ENCODE results near the gene ATP1B3.
"Not testable (repeated sequence)": the region's sequence is repeated elsewhere in the genome, so short reads cannot be mapped to it uniquely, and the experiment has no call there.

ATP1B3 gene

DNA sequence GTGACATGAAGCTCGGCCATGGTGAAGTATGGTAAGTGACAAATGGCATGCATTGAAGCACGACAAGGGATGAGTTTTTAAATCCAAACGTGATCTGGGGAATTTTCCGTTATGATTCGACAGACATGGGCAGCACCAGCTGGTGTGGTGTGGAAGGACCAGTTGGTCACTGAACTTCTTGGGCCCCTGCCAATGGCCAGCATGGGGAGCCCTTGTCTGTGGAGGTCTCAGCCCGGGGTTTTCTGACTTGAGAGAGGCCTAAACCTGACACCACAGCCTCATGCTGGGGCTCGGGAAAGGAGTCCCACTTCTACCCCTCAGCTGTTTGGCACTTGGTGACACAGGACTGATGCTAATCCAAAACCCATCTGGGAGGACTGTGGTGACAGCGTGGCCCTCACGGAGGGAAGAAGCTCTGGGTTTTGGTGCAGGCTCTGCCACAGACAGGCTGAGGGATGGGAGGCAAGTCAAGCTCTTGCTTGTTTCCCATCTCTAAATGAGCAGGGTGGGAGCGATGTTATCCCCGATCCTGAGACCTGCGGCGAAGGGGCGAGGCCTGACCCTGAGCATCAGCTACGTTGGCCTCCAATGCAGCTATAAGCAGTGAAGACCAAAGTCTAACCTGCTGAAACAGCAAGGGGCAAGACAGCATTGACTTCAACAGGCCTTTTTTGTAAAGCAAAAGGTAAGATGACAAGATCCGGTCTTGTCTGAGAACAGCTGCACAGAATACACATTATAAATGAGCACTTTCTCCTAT lies 69.5 kb downstream of the ATP1B3 start:
- no peak for DNase-seq (ENCODE audit: low read depth in 2 of 2)

DNA sequence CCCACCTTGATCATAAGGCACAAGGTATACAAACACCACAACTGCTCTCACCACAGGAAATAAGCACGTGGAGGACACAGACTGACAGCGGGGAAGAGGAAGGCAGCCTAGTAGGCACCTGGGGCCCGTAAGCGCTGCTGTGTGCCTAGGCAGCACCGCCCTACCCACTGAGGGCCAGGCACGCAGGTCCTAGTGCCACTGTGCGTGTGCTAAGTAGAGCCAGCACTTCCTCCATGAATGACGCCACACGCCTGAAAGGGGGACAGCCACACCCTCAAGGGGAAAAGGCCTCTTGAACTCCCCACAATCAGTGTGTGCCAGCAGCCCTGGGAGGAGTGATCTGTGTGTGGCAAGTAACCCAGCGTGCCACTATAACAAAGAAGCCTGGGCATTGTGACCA lies 73.0 kb downstream of the ATP1B3 start:
- no peak for DNase-seq (ENCODE audit: low read depth in 2 of 2)

DNA sequence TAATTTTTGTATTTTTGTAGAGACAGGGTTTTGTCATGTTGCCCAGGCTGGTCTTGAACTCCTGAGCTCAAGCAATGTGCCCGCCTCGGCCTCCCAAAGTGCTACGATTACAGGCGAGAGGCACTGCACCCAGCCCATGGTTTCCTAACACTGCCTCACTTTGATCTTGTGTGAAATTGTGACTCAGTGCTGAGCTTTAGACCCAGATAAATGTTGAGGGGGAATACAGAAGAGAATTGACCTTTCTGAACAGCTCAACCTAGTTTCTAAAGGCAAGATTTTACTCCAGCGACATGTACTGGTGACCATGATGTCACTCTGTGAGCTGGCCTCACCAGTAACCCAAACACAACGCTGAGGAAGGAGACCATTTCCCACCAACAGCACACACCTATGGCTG lies 73.5 kb downstream of the ATP1B3 start:
- no peak for DNase-seq (ENCODE audit: low read depth in 2 of 2)

DNA sequence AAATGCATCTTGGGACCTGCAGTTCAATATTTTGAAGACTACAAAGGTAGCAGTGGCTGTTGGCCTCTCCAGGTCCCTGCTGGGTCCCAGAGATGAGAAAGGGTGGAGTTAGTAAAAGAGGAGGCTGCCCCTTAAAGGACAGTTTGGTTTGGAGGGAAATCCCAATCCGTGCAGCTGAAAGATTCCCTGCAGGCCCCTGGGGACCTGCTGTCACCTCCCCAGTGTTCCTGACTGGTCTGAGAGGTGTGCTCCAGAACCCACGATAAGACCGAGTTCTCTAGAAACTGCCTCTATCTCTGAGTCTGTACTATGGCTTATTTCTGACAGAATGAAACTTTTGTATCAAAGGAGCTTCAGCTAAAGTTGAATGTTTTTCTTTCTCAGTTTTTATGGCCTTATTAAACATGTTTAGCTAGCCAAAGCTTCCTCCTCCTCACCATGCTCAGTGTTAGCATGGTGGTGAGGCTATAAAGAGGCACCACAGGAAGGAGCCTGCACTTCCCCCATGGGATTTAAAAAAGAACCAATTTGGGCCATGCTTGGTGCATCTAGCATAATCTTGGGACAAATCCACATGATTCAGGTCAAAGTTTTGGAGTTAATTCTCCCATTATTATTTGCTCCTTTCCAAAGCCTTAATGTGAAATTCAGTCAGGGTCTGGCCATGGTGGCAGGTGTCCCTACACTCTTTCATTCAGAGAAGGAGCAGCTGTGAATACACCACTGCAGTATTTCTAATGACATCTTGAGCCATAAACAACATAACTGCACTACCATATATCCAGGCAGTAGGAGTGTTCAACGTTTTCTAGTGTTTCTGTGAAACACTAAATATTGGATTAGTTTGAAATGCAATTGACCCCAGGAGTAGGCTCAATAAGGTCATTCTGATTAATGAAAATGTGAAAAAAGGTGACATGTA lies 74.4 kb downstream of the ATP1B3 start:
- no peak for DNase-seq (ENCODE audit: low read depth in 2 of 2)

DNA sequence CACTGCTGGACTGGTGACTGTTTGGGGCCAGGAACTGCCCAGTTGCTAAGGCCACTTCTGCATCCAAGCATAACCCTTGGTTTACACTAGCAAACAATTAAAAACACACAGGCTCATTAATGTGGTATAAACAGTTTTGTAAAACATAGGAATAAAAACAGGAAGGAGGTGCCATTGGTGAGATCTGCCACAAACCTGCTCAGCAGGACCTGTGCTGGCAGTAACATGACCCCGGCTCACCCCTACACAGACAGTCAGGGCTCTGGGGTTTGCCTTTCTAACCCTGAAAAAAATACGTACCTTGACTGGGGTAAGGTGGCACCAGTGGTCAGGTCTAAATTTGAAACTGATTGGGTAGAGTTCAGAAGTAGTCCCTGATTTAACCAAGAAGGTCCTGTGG lies 76.2 kb downstream of the ATP1B3 start:
- DNase-seq (ENCODE audit: low read depth in 2 of 2): no peak

DNA sequence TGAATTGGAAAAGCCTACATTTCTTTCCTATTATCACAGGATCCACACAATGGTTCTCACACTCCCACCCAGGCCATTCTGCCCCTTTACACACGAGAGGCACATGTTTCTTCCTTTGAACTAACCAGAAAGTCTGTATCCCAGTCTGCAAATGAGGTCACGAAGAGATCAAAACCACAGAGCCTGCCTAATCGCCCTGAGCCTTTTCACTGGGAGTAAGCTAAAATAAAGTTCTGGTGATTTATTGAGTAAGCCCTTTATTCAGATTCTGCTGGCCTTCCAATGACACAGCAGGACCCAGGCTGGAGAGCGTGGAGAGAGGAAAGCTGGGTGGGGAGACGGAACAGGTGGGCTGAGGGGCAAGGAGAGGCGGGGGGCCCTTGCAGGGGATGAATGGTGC lies 78.7 kb downstream of the ATP1B3 start:
- no peak for DNase-seq (ENCODE audit: low read depth in 2 of 2)

DNA sequence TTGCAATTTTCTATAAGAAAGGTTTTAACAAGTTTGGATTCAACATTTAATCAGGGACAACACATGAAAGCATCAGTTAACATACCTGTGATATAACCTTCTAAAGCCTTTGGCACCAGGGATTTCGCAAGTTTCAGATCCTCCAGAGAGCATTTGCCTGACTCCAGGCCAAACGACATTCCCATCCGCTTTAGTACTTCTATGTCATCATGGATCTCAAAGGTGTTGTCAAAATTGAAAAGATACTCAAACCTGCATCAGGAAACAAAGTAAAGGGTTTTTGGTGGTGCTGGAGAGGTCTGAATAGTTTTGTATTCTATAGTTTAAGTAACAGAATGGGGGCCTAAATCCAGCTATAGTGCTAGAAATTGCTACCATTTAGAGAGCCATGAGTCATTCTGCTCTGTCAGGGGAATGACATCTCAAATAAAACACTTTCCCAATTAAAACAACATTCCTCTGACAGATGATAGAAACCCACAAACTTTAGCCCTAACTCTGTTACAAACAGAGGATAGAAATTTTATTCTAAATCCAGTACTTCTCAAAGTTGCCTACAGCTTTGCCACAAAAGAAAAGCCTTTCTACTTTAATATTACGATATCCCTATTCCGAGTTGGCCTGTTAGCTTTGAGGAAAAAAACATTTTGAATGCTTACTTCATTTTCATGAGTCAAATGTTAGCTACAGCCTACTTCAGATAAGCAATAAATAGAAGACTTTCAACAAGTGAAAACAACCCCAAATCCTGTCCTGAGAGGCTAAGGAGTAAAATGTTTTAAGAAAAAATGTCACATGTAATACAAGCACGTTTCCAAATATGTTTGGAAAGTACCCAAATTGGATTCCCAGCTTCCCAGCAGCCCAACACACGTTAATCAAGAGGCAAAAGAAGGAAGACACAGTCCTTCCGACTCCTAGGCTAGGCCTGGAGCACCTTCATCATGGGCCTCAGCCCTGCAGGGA lies 83.4 kb downstream of the ATP1B3 start:
- DNase-seq (ENCODE audit: low read depth in 2 of 2): no peak

DNA sequence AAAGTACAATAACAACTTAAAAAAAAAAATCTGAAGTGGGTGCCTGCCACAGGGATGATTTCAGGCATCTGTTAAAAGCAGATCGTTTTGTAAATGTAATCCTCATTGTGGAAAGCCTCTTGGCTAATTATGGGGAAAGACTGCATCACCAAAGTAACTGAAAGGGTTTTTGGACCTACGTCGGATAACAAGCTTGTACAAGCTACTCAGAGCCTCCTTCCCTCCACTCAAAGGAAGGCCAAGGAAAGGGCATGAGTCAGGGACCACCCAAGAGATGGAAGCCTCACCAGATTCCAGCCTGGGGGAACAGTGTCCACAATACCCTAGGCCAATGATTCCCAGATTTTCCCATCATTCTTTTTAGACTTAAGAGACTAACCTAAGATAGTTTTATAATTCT lies 84.3 kb downstream of the ATP1B3 start:
- DNase-seq (ENCODE audit: low read depth in 2 of 2): no peak

DNA sequence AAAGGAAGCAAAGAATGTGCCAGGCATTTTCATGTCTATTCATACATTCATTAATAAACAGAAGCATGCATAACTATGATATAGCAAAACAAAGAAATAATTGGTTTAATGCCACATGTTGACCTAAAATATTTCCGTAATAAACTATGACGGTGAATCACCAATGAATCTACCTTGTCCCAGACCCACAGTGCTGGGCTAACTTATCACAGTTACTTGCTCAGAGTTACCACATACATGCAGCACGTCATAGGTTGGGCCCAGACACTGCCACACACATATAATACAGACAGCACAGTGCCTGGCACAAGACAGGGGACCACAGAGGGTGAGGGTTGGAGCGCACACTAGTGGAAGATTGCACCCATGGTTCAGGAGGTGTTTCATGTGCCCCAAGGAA lies 86.9 kb downstream of the ATP1B3 start:
- DNase-seq (ENCODE audit: low read depth in 2 of 2): no peak

DNA sequence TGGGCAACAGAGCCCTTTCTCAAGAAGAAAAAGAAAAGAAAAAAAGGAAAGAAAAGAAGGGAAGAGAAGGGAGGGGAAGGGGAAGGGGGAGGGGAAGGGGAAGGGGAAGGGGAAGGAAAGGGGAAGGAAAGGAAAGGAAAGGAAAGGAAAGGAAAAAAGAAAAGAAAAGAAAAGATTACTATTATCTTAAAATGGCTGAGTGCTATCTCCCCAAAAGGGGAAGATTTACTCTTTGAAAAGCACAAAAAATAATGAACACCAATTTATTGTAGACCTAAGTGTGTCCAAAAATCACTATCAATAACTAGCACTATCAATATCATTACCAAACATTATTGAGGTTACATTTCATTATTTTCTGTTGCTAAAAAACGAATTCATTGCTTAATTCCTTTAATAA lies 89.0 kb downstream of the ATP1B3 start:
- no peak for DNase-seq (ENCODE audit: low read depth in 2 of 2)

DNA sequence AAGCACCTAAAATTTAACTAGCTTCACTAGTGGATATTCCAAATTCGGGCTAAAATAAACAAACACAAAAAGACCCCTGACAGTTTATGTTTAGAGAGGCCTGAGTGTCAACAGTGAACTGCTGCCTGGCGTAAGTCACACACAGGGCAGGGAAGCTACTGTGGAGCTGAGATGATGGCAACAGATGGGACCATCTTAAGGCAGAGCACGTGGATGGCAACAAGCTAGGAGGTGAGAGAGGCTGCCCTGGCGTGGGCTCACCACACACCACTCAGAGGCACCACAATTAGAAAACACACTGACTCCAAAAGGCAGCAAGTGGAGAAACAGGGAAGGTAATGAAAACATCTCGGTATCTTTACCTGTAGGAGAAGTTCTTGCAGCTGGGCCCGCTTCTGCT lies 93.3 kb downstream of the ATP1B3 start:
- DNase-seq (ENCODE audit: low read depth in 2 of 2): no peak

DNA sequence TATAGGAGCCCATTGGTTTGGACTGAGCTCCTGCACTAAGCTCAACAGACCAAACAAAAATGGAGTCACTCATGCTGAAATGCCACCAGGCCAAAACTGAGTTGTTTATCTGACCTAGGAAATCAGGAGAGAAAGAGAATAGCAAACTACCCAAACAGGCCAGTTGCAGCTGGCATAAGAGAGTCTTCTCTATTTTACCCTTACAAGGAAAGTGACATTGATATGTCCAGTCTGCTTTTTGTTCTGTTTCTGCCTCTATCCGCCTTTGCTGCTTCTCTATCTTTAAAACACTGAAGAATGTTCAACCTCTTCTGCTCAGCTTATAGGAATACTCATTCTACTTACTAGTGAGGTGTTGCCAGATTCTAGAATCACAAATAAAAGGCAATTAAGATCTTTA lies 95.1 kb downstream of the ATP1B3 start:
- DNase-seq (ENCODE audit: low read depth in 2 of 2): no peak

DNA sequence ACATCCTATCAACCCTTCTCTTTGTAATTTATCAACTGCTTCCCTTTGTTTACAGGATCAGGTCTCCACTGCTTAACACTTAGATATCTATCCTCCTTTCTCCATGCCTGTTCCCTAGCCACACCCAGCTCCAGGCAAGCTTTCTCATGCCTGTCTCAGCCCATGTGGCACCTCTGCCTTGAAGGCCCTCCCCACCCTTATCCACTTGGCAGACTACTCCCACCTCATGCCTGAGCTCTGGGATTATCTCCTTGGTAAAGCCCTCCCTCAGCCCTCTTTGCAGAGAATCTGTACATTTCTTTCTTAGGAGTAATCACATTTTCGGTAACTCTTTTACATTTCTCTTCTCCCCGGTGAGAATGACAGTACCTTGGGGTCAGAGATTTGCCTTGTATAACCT lies 96.0 kb downstream of the ATP1B3 start:
- DNase-seq (ENCODE audit: low read depth in 2 of 2): no peak

DNA sequence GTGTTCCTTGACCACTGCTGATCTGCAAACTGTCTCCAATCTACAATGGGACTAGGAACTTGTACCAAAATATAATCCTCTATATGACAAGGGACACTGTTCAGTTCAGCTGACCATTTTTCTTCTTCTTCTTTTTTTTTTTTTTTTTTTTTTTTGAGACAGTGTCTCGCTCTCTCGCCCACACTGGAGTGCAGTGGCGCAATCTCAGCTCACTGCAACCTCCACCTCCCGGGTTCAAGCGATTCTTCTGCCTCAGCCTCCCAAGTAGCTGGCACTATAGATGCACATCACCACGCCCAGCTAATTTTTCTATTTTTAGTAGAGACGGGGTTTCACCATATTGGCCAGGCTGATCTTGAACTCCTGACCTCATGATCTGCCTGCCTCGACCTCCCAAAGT lies 98.3 kb downstream of the ATP1B3 start:
- not testable (repeated sequence) for DNase-seq (ENCODE audit: low read depth in 2 of 2)

Measured in activated CD4-positive, alpha-beta T cell treated with anti-CD3 and anti-CD28 coated beads for 24 hours (primary cell).